Duodenal mucosa (tissue), 2 donors: ENCODE measurements around the gene INSRR.

ENCODE experiments used
- H3K27ac ChIP-seq: one replicate; pipeline ENCODE4 v1.7.0; 2013; ENCODE audit warnings: low read depth, low read length
- H3K27me3 ChIP-seq, 2 donors: one replicate each; pipeline ENCODE4 v1.7.0; 2013; ENCODE audit warnings: low read length in 2 of 2, control low read depth in 1 of 2; ENCODE audit not compliant: insufficient read depth in 2 of 2, control insufficient read depth in 1 of 2
- H3K36me3 ChIP-seq, 2 donors: one replicate each; pipeline ENCODE4 v1.7.0; 2013; ENCODE audit warnings: low read length in 2 of 2, control low read depth in 1 of 2; ENCODE audit not compliant: insufficient read depth in 2 of 2, control insufficient read depth in 1 of 2
- H3K4me1 ChIP-seq, 2 donors: one replicate each; pipeline ENCODE4 v1.7.0; 2013; ENCODE audit warnings: low read length in 2 of 2, control low read depth in 1 of 2; ENCODE audit not compliant: insufficient read depth in 2 of 2, control insufficient read depth in 1 of 2
- H3K4me3 ChIP-seq, 2 donors: one replicate each; pipeline ENCODE4 v1.7.0; 2013; ENCODE audit warnings: low read length in 2 of 2, low read depth in 1 of 2
- H3K9ac ChIP-seq, 2 donors: one replicate each; pipeline ENCODE4 v1.7.0; 2013; ENCODE audit warnings: low read length in 2 of 2, low read depth in 1 of 2
- H3K9me3 ChIP-seq, 2 donors: one replicate each; pipeline ENCODE4 v1.7.0; 2013; ENCODE audit warnings: low read length in 2 of 2, control low read depth in 1 of 2; ENCODE audit not compliant: control insufficient read depth in 1 of 2

INSRR gene

DNA sequence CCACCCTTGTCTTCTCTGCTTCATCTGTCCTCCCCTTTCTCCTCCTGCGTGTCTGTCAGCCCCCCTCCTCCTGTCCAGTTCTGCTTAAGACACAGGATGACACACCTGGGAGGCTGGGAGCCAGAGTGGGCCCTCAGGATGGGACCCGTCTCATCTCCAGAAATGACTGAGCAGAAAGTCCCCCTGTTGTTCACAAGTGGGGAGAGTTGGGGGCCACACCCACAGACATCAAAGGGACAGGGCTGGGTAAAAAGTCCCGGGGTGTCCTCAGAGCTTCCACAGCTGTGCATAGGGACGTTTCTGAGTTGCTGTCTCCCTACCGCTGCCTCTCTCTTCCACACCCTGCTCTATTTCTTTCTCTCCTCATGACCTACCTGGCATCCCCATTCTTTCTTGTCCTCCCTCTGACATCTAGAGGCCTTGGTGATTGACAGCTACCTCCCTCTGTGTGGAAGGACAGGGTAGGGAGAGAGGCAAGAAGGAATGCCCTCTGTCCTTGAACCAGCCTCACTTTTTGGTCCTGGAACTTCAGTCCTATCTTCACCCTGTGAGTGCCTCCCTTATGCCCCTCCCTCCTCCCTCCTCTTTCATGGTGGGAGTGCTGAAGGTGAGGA is 22.8 kb downstream of the INSRR start:
- Histone ChIP-seq H3K36me3 (no peaks in the 10 kb centered on the region), H3K4me3 (no peak overlapping the region), H3K27ac (no peak overlapping the region), H3K4me1 (no peaks in the 10 kb centered on the region), H3K9ac (no peak overlapping the region), H3K9me3 (no peaks in the 10 kb centered on the region), H3K27me3 (peaks cover 37 to 47% of the 10 kb centered on the region in 2 donors)

DNA sequence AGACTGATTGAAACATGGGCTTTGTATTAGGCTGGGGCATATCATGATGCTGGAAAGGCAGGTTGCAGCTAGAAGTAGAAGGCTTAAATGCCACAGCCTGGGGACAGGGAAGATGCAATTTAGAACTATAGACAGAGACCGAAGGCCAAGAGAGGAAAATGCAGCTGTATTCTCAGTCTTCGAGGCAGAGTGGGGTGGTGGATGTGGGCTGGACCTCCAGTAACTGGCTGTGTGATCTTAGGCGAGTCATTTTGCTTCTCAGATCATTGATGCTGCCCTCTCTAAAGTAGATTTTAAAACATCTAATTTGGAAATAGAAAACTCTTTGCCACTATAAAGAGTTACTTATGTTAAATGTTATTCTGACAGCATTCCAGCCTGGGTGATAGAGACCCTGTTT is 24.6 kb downstream of the INSRR start:
- H3K4me3 ChIP-seq = no peak overlapping the region
- no peaks in the 10 kb centered on the region for H3K9me3 ChIP-seq
- H3K9ac ChIP-seq = no peak overlapping the region
- H3K27me3 ChIP-seq = peaks cover 40 to 41% of the 10 kb centered on the region in 2 donors
- no peaks in the 10 kb centered on the region for H3K4me1 ChIP-seq
- no peaks in the 10 kb centered on the region for H3K36me3 ChIP-seq
- H3K27ac ChIP-seq = no peak overlapping the region

DNA sequence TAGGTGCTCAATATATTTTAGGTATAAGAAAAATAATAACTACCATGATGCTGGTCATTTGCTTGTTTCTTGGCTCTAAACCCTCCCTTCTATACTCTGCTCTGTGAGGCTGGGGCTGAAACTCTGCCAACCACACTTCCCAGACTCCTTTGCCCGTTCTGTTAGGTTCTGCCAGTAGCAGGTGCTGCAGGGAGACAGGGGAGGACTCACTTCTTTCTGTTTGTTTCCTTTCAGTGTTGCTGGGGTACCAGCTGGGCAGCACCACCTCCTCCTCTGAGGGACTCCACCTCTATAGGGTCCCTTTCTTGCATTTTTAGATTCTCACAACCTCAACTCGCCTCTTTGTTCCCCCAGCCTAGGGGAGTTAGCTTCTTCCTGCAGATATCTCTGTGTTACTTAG is 25.3 kb downstream of the INSRR start:
- Histone ChIP-seq H3K4me1 (no peaks in the 10 kb centered on the region), H3K9me3 (no peaks in the 10 kb centered on the region), H3K27ac (no peak overlapping the region), H3K9ac (no peak overlapping the region), H3K27me3 (peaks cover 37% of the 10 kb centered on the region in 2 donors), H3K36me3 (no peaks in the 10 kb centered on the region), H3K4me3 (no peak overlapping the region)

DNA sequence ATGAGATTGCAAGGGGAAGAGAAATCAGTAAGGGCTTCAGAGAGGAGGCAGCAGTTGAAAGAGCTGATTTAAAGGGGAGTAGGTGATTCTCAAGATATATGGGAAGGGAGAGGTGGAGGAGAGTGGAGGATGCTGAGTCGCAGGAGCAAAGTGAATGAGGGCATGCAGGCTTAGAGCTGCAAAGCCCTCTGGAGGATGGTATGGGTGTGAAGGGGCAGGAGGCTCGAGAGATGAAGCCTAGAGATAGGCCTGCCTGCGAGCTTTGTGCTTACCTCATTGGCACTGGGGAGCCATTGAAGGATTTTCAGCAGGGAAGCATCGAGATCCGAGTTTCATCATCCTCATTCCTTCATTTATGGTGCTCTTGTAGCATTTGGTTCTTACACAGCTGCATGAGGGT is 26.5 kb downstream of the INSRR start:
- Histone ChIP-seq H3K4me1 (no peaks in the 10 kb centered on the region), H3K9me3 (no peaks in the 10 kb centered on the region), H3K9ac (no peak overlapping the region), H3K4me3 (no peak overlapping the region), H3K36me3 (no peaks in the 10 kb centered on the region), H3K27me3 (peaks cover 29 to 36% of the 10 kb centered on the region in 2 donors), H3K27ac (no peak overlapping the region)

DNA sequence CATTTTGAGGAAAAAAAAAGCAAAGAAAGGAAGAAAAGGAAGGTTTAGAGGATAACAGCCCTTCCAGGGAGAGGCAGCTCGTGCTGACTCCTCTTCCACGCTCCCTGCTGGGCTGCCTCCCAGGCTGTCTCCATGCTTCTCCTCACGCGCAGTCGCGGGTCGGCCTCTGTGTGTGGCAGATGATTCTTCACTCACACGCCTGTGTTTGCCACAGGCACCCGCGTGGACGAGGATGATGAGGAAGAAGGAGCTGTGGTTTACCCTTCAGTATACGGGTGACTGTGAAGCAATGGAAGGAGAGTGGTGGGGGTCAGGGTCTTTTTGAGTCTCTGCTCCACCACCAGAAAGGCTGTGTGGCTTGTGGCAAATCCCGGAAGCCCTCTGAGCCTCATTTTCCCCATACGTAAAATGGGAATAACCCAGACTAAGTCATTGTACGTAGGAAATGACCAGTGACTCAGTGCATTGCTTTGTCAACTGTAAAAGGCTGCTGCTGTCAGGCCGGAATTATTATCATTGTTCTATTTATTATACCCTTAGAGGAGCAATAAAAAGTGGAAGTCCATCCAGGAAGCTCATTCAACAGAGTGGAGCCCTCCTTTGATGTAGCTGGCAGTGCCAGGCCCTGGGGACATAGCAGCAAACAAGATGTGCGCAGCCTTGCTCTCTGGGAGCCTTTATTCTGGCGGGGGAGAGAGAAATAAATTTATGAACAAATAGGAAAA is 30.4 kb downstream of the INSRR start:
- no peaks in the 10 kb centered on the region for H3K4me1 ChIP-seq
- H3K9me3 ChIP-seq = no peaks in the 10 kb centered on the region
- H3K9ac ChIP-seq = no peak overlapping the region

DNA sequence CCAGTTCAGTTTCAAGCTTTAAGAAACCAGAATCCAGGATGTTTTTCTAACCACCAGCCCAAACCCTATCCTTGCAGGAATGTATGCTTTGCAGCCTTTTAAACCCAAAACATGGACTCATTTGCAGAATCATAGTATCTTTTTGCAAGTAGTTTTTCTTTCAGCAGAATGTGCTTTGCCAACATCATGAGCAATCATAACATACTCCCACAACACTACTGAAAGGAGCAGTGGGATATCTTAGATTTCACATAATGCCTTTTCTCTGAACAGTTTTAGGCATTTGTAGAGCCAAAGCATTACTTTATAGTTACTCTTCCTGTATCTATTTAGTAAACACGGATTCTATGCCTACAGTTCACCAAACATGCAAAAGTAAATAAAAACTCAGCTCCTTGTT is 32.3 kb downstream of the INSRR start:
- Histone ChIP-seq H3K4me1 (no peaks in the 10 kb centered on the region), H3K27ac (no peak overlapping the region), H3K9ac (no peak overlapping the region), H3K4me3 (no peak overlapping the region), H3K36me3 (no peaks in the 10 kb centered on the region), H3K9me3 (no peaks in the 10 kb centered on the region), H3K27me3 (peaks cover 3 to 5% of the 10 kb centered on the region in 2 donors)

More for the DNA sequence above, 30.4 kb downstream of the INSRR start:
- Histone ChIP-seq H3K4me3 (no peak overlapping the region), H3K27ac (no peak overlapping the region), H3K27me3 (peaks cover 5 to 11% of the 10 kb centered on the region in 2 donors), H3K36me3 (no peaks in the 10 kb centered on the region)

DNA sequence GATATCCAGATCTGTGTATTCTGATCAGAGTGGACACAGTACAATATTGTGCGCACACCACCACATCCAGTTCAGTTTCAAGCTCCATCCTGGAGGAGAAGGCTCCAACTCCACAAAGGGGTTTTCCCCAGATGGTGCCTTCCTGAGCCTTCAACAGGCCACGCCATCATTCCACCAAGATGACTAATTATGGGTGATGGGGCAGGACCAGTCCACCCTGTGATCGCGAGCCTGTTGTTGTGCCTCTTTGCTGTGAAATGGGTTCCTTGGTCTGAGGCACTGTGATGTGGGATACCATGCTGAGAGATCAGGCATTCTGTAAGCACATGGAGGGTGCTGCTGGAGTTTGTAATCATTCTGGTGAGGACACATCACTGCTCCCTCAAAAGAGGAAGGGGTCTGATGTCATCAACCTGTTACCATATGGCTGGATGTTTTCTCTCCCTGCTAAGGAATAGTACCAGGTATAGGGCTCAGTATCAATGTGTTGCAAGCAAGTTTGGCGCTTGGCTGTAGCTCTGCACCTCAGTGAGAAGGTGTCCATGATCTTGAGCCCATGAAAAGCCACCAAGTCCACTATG is 35.6 kb downstream of the INSRR start:
- Histone ChIP-seq H3K36me3 (no peaks in the 10 kb centered on the region), H3K27me3 (peaks cover 0 to 5% of the 10 kb centered on the region in 2 donors), H3K9ac (no peak overlapping the region), H3K4me1 (no peaks in the 10 kb centered on the region), H3K27ac (no peak overlapping the region), H3K4me3 (no peak overlapping the region), H3K9me3 (no peaks in the 10 kb centered on the region)

DNA sequence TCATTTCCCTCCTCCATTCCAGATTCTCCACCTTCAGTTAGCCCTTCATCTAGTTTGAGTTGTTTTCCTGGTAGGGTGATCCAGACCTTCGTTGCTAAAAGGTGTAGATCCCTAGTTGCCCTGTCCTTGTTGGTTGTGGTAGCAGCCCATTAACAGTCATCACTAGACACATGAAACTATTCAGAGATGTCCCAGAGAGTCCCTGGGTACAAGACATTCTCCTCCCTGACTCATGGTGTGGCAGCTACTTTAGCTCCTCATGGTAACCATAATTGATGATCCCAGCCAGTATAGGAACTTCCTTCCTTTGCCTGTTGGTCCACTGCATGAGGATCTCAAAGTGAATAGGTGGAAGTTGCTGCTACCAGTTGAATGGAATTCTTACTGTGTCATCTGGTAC is 36.2 kb downstream of the INSRR start:
- H3K9ac ChIP-seq = no peak overlapping the region

DNA sequence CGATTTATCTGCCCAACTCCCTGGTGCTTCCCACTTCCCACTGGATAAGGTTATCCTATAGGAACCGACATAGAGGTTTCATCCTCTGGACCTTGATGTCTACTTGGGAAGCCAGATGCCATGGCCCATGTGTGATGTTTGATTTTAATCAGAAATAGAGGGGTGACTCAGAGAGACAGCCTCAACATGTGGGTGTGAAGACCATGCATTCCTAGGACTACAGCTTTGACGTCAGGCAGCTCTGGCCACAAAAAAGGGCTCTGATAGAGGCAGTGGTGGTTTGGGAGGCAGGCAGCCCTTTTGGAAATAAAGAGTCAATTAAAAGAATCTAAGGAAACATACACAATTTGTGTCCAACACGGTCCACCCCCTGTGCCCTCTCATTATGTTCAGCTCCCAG is 37.1 kb downstream of the INSRR start:
- no peaks in the 10 kb centered on the region for H3K9me3 ChIP-seq
- no peak overlapping the region for H3K27ac ChIP-seq
- H3K4me1 ChIP-seq = peaks cover 0 to 3% of the 10 kb centered on the region in 2 donors
- no peak overlapping the region for H3K4me3 ChIP-seq
- no peaks in the 10 kb centered on the region for H3K36me3 ChIP-seq
- no peak overlapping the region for H3K9ac ChIP-seq
- H3K27me3 ChIP-seq = peaks cover 0 to 5% of the 10 kb centered on the region in 2 donors

More for the DNA sequence above, 36.2 kb downstream of the INSRR start:
- Histone ChIP-seq H3K9me3 (no peaks in the 10 kb centered on the region), H3K36me3 (no peaks in the 10 kb centered on the region), H3K4me1 (no peaks in the 10 kb centered on the region), H3K27me3 (peaks cover 0 to 5% of the 10 kb centered on the region in 2 donors), H3K27ac (no peak overlapping the region), H3K4me3 (no peak overlapping the region)

DNA sequence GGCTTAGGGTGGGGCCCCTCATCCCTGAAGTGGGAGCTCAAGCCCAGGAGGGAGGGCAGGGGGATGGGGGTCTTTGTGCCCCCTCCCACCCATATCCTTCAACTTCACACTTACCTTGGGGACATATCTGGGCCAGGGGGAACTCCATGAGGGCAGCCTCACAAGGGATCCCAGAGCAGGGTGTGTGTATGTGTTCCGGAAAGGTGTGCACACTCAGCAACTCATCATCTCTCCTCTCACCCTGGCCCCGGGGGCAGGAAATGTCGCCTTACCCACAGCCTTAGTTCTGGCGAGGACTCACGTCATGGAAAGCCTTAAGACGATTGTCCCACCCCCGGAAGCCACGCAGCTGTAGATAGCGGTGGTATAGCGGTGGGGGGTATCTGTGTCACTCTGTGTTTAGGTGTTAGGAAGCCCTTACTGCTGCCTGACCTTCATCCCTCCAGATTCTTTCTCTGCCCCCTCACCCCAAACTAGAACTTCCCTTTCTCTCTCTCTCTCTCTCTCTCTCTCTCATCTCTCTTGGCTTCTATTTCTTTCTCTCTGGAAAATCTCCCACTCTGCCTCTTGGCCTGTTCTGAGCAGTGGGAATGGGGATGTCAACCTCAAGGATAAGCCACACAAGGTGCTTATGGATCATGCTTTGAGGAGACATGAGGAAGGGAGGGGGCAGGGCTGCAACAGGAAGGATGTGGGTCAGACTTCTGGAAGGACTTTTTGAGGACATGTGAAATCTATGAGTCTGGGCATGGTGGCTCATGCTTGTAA is 42.2 kb downstream of the INSRR start, which contains the start of gene SH2D2A:
Gene SH2D2A, minus strand, starts transcription at position 288 of the 768 bp plus-strand sequence. Its CDS starts 140 bp downstream, at position 148.
- H3K36me3 ChIP-seq = no peaks in the 10 kb centered on the region
- H3K9me3 ChIP-seq = no peaks in the 10 kb centered on the region
- peaks cover 0 to 4% of the 10 kb centered on the region in 2 donors for H3K27me3 ChIP-seq
- H3K4me1 ChIP-seq = peaks cover 19 to 24% of the 10 kb centered on the region in 2 donors
- H3K4me3 ChIP-seq = peak within 1 kb of the TSS; percentile 57 to 63
- H3K27ac ChIP-seq = peak within 1 kb of the TSS; percentile 63
- H3K9ac ChIP-seq = peak within 1 kb of the TSS; percentile 57 to 74
